ENCODE results near the gene TRIM6.
"Not testable (repeated sequence)": the region's sequence is repeated elsewhere in the genome, so short reads cannot be mapped to it uniquely, and the experiment has no call there.

Gene TRIM6

GRCh38 chr11:5596607-5597201 is at the start of gene TRIM6:
TSS of gene TRIM6 (plus strand) at chr11:5596637. CDS start at chr11:5596898, 261 bp downstream.
- DNase-seq: peak in 1 of 56 donors; percentile 29

- DNase-seq: no peak
Observed at GRCh38 chr11:5547982-5548381, 48.5 kb upstream of the TRIM6 start.

- DNase-seq: no peak
Observed at GRCh38 chr11:5548440-5548839, 48.0 kb upstream of the TRIM6 start, which contains the start of gene OR52H1. TSS of gene OR52H1 (minus strand) at chr11:5548540. CDS start at chr11:5545505, 3,035 bp downstream.

GRCh38 chr11:5550440-5551095 is 45.9 kb upstream of the TRIM6 start:
- DNase-seq: no peak

GRCh38 chr11:5553343-5553742 is 43.1 kb upstream of the TRIM6 start:
- DNase-seq: no peak

GRCh38 chr11:5556596-5557188 is 39.7 kb upstream of the TRIM6 start:
- DNase-seq: no peak

- DNase-seq: no peak
Observed at GRCh38 chr11:5557751-5558150, 38.7 kb upstream of the TRIM6 start.

GRCh38 chr11:5564259-5565019 is 32.0 kb upstream of the TRIM6 start:
- DNase-seq: no peak

GRCh38 chr11:5574654-5575053 is 21.8 kb upstream of the TRIM6 start:
- DNase-seq: no peak

GRCh38 chr11:5575152-5575551 is 21.3 kb upstream of the TRIM6 start:
- DNase-seq: no peak

GRCh38 chr11:5577101-5577500 is 19.3 kb upstream of the TRIM6 start:
- no peak for DNase-seq

GRCh38 chr11:5580577-5580976 is 15.9 kb upstream of the TRIM6 start, which contains the start of gene OR52B6:
TSS of gene OR52B6 (plus strand) at chr11:5580877. CDS start at chr11:5580877, 0 bp downstream.
- DNase-seq: no peak

GRCh38 chr11:5581014-5581413 is 15.4 kb upstream of the TRIM6 start:
- DNase-seq: no peak

- DNase-seq: not testable (repeated sequence)
Observed at GRCh38 chr11:5584458-5584857, 12.0 kb upstream of the TRIM6 start.

- DNase-seq: not testable (repeated sequence)
Observed at GRCh38 chr11:5589906-5590305, 6.5 kb upstream of the TRIM6 start.

- DNase-seq: no peak
Observed at GRCh38 chr11:5591613-5592012, 4.8 kb upstream of the TRIM6 start.

- no peak for DNase-seq
Observed at GRCh38 chr11:5592615-5593014, 3.8 kb upstream of the TRIM6 start.

- DNase-seq: no peak
Observed at GRCh38 chr11:5593146-5593545, 3.3 kb upstream of the TRIM6 start.

- no peak for DNase-seq
Observed at GRCh38 chr11:5597953-5598352, 1.5 kb downstream of the TRIM6 start.

- peak in 7 of 56 donors; percentile 3 to 30 (median 9) for DNase-seq
Observed at GRCh38 chr11:5600374-5600851, 4.0 kb downstream of the TRIM6 start.

- DNase-seq: not testable (repeated sequence)
Observed at GRCh38 chr11:5602791-5603190, 6.4 kb downstream of the TRIM6 start.

- DNase-seq: peak in 2 of 56 donors; percentile 2 to 27
Observed at GRCh38 chr11:5603326-5603725, 6.9 kb downstream of the TRIM6 start.

All from nucleus accumbens (tissue), 56 donors.